SKM-1 treated with dmso at 0.1 percent for 144 hours (cell line): Measurements from ENCODE around the gene NME9.

Experiments used
- DNase-seq: peaks from one replicate; lab custom pipeline; 2025; ENCODE audit not compliant: unreplicated experiment; lab: John Stamatoyannopoulos, UW

The NME9 gene

GRCh38 chr3:138362538-138362937 is 32.9 kb upstream of the NME9 start:
- no peak for DNase-seq

- no peak for DNase-seq
These were observed 31.9 kb upstream of the NME9 start for GRCh38 chr3:138361561-138361971.

GRCh38 chr3:138360869-138361525 is 31.3 kb upstream of the NME9 start:
- DNase-seq, result no peak

DNA sequence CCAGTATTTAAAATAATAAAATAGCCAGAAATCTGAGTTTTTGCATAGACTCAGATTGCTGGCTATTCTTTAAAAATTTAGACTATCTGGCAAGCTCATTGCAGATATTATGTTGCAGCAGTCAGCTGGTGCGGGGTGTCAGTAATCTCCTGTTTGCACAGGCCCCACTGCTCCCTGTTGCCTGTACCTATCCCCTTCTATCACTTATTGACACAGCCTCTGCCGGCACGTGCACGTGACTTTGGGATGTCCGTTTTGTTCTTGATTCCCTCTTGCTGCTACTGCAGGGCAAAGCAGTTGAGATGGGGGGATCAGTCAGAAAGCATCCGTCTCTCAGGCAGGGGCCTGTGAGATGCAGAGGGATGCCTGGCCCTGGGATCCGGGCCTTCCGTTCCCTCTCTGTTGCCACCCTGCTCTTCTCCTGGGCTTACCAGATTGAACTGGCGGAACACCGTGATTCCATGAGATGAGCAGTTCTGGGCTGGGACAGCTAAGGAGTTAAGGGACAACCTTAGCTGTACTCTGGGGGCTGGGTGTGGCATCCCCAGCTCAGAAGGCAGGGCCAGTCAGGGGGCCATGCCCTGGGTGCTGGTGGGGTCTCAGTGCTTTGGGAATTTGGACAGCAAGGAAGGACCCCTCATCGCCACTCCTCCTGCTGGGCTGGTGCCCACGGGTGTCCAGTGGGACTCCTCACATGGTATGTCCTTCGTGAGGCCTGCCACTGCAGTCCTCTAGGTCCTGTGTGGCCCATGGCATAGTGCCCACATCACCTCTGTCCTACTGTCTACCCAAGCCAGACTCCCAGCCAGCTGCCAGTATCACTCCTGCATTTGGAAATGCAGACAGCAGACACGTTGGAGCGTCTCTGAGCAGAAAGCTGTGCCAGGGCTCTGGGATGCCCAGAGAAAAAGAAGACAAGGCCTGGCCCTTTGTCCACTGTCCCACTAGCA is 30.5 kb upstream of the NME9 start:
- DNase-seq, result no peak

- DNase-seq, result no peak
These were observed 29.7 kb upstream of the NME9 start for GRCh38 chr3:138359148-138359918.

DNA sequence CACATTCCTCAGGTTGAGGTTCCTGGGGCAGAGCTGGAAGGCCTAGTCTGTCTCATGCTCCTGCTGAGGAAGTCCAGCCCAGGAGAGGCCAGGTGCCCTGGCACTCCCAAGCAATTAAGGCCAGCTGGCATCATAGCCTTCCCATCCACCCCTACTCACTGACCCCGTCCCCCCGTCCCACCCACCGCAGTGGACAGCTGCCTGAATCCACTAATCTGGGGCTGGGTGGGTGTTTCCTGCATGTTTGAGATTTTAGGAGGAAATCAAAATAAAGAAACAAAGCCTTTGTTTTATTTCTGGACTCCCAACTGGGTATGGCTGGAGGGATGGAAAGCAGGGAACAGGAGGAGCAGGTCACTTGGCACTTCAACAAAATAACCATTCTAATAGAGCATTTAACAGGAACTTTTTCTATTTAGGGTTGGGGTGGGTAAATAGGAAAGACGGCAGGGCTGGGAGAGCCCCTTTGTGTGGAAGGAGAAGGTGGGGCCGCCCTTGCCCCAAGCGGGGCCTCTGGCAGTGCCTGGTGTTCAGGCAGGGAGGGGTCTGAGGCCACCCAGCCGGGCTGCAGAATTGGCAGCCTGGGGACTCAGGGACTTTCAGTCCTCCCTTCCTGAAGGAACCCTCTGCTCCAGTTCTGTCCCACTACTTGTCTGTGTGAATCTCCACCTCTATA is 27.2 kb upstream of the NME9 start:
- no peak for DNase-seq

- no peak for DNase-seq
These were observed 25.4 kb upstream of the NME9 start for GRCh38 chr3:138355071-138355470.

GRCh38 chr3:138354376-138354775 is 24.7 kb upstream of the NME9 start:
- DNase-seq, result no peak

GRCh38 chr3:138351916-138352550 is 22.4 kb upstream of the NME9 start:
- DNase-seq, result no peak

DNA sequence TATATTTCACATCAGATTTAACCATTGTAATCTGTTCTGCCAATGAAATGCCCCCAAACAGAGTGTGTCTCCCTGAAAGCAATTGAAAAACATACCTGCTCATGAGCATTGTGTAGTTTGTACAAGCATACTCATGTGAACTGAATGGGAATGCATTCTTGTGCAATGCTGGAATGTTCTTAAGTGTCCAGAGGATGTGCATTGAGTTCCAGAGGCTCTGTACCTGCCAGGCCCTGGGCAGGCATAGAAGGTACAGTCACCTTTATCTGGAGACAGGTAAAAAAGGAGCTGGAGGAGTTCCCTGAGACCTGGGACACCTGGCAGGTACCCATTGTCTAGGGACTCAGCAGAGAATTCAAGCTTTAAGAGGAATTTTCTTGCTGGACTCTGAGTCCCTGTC is 21.5 kb upstream of the NME9 start:
- no peak for DNase-seq

DNA sequence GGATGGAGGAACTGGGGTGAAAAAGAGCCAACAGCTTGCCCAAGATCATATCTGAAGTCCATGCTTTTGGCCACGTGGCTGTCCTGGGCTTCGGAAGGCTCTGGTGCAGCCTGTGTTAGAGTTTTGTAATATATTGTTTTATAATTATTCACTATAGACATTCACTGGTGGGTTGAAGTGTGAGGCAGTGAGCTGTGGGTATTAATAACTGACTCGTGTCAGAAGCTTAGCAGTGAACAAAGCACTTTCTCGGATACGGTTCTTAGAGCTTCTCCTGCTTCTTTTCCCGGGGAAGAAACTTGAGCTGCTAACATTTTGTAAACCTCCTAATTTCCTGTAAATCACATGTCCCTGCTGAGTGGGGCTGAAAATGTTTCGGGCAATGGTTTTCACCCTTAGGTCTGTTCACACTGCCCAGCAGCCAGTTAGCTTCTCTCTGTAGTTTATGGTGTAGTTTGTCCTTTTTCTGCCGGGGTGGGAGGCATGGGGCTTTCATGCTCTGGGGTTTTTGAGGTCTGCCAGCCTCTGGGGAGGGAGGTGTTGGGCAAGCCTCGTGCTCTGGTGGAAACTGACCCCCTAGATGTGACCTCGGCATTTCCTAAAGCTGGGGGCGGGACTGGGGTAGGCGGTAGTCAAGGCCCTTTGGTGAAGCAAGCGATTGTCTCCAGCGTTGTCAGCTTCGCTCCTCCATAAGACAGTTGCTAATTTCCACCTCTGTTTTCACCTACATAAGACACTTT is 20.4 kb upstream of the NME9 start:
- peak; percentile 84 for DNase-seq

- no peak for DNase-seq
These were observed 19.4 kb upstream of the NME9 start for GRCh38 chr3:138348754-138349739.

DNA sequence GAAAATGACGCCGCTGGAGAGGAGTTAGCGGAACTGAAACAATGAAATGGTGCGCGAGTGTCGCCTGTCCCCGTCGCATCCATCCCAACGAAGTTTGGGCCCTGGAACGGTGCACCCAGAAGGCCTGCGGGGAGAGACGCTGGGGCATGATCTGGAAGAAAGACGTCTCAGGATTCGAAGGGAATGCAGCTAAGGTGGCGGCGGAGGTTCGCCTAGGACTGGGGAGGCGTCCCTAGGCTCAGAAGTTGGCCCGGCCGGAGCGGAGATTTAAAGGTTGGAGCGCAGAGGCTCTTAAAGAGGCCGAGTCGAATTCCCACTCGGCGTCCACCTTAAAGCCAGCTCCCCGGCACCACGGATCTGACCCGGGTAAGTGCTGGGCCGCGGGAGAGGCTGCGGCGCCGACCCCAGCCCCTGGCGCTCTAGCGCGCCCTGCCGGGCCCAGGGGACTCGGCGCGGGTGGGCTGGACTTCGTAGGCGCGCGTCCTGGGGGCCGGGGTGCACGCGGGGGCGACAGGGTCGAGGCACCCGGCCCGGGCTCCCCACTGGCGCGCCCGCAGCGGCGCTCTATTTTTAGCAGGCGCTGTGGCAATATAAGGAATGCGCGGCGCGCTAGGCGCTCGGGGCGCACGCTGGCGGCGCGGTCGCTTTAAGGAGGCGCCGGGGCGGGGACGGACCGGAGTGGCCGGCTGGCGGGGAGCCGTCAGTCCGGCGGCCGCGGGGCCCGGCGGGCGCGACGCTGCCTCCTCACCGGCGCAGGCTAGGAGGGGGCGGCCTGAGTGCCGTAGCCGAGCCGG is 18.5 kb upstream of the NME9 start, which contains the start of gene MRAS:
TSS of gene MRAS (plus strand) at position 620 of the 794 bp plus-strand sequence. CDS start 24,305 bp downstream, outside the sequence.
- peak; percentile 51 for DNase-seq

GRCh38 chr3:138344754-138345153 is 15.1 kb upstream of the NME9 start:
- DNase-seq, result no peak

GRCh38 chr3:138340511-138340910 is 10.9 kb upstream of the NME9 start:
- no peak for DNase-seq

- DNase-seq, result no peak
These were observed 9.2 kb upstream of the NME9 start for GRCh38 chr3:138338811-138339210.

DNA sequence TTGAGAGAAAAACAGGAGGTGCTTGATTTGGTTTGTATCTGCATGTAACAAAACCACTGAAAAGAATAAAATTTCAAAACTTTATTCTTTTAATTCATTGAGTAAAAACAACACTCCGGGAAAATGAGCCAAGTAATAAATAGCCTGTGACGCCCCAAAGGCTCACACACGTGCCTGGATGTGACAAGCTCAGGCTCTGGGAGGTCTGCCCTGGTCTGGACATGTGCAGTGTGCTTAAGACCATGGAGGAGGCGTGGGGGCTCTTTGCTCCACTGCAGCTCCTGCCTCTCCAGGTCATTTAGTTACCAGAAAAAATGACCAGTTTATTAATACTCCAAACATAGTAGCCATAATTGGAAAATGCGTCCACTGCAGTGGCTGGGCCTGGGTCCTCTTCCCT is 8.6 kb upstream of the NME9 start:
- DNase-seq, result no peak
